Endodermal cell (in vitro differentiated cells): ENCODE results near the gene ZNF584. TPM values are rescaled to one million over a fixed set of nuclear protein-coding genes. Genes with fewer than 3 reads are reported as not detected.

Experiments used
- DNase-seq: peaks from one replicate; pipeline ENCODE4 v3.0.0-alpha.2; 2017
- H3K27ac ChIP-seq: 2 replicates; pipeline ENCODE4 v1.5.1; 2013; ENCODE audit warnings: mild to moderate bottlenecking, low read depth, low read length, moderate library complexity
- H3K27me3 ChIP-seq: 2 replicates; pipeline ENCODE4 v1.6.1; 2013; ENCODE audit warnings: mild to moderate bottlenecking, low read length, moderate library complexity; ENCODE audit not compliant: insufficient read depth, control insufficient read depth, poor library complexity, severe bottlenecking
- H3K36me3 ChIP-seq: 2 replicates; pipeline ENCODE4 v1.7.0; 2013; ENCODE audit warnings: mild to moderate bottlenecking, low read length, moderate library complexity; ENCODE audit not compliant: control insufficient read depth, insufficient read depth
- H3K4me1 ChIP-seq: one replicate; pipeline ENCODE4 v1.7.0; 2013; ENCODE audit warnings: low read length; ENCODE audit not compliant: control insufficient read depth, insufficient read depth
- H3K4me3 ChIP-seq: 2 replicates; pipeline ENCODE4 v1.5.1; 2013; ENCODE audit warnings: mild to moderate bottlenecking, low read length, moderate library complexity
- H3K9ac ChIP-seq: 2 replicates; pipeline ENCODE4 v1.6.1; 2013; ENCODE audit warnings: mild to moderate bottlenecking, low read length, moderate library complexity; ENCODE audit not compliant: poor library complexity, severe bottlenecking; ENCODE audit errors: extremely low read depth
- H3K9me3 ChIP-seq: 2 replicates; pipeline ENCODE4 v1.6.1; 2013; ENCODE audit warnings: mild to moderate bottlenecking, low read length, moderate library complexity; ENCODE audit not compliant: control insufficient read depth
- H3K27ac Mint-ChIP-seq: 2 replicates; pipeline ENCODE4 v1.8.0; 2020; ENCODE audit warnings: mixed read lengths
- H3K27me3 Mint-ChIP-seq: 2 replicates; pipeline ENCODE4 v1.8.0; 2021; ENCODE audit warnings: mild to moderate bottlenecking, mixed read lengths; ENCODE audit not compliant: insufficient read depth
- H3K36me3 Mint-ChIP-seq: 2 replicates; pipeline ENCODE4 v1.8.0; 2020; ENCODE audit warnings: low read depth, mixed read lengths
- H3K4me1 Mint-ChIP-seq: 2 replicates; pipeline ENCODE4 v1.8.0; 2020; ENCODE audit warnings: mixed read lengths
- H3K4me3 Mint-ChIP-seq: 2 replicates; pipeline ENCODE4 v1.8.0; 2020; ENCODE audit warnings: mild to moderate bottlenecking, moderate library complexity, mixed read lengths
- H3K9me3 Mint-ChIP-seq: 2 replicates; pipeline ENCODE4 v1.8.0; 2020; ENCODE audit warnings: mild to moderate bottlenecking, mixed read lengths
- WGBS, 2 experiments: methylation state at CpG; one replicate each; pipeline versions ENCODE4 v1.1.5 to v1.1.7; 2013; ENCODE audit warnings: missing lambda C conversion rate in 2 of 2, mixed read lengths in 1 of 2; ENCODE audit not compliant: insufficient coverage in 1 of 2, insufficient read length in 1 of 2; 5-methylcytosine and 5-hydroxymethylcytosine counted together
- total RNA-seq, 2 donors: library from RNA; stranded (reverse); fragmentation: NEBNext Ultra II Directional in 1 of 2; extraction: Animal tissue kit (Norgen Biotek cat#: 25700) in 1 of 2; gene quantifications; 2 replicates in 1 of 2; 3 replicates in 1 of 2; pipeline ENCODE4 v1.2.1, GENCODE V29; 2021
- TF ChIP-seq, protein P1 (sequence below): fragments of 200-600 bp; sonication (generic); conservative IDR thresholded peaks from 2 replicates; pipeline ENCODE4 v1.5.0; 2021; ENCODE audit warnings: antibody characterized with exemption, mild to moderate bottlenecking

The ZNF584 gene
- total RNA-seq, 2 donors from 2014 or later: 10.3 to 14.8 TPM

DNA sequence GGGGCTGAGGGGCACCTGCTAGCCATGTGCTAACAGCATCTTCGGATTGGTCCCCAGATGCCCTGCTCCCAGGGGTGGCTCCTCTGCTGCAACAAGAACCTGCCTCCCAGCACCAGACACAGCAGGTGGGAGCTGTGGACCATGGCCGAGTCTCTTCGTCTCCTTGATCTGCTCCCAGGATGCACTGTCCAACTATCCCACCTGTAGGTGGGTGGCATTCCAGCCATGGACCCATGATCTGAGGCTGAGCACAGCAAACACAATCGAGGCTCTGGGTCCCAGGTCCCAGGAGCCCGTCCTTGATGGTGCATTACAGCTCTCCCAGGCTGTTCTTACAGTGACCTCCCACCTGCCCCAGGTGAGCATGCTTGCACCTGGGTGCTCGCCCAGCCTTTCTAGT is 29.2 kb upstream of the ZNF584 start:
- WGBS, 2 experiments: 89 to 92% methylated on average over 4 to 6 of the region's 6 CpGs
- Histone ChIP-seq H3K27ac (no peak overlapping the region), H3K9ac (no peak overlapping the region), H3K9me3 (no peaks in the 10 kb centered on the region), H3K36me3 (no peaks in the 10 kb centered on the region), H3K4me3 (peak overlapping the region; percentile 93), H3K4me1 (no peaks in the 10 kb centered on the region), H3K27me3 (no peaks in the 10 kb centered on the region)
- peaks cover 9% of the 10 kb centered on the region for H3K4me1 Mint-ChIP-seq
- no peak overlapping the region for H3K27ac Mint-ChIP-seq
- TF ChIP-seq, protein P1, sequence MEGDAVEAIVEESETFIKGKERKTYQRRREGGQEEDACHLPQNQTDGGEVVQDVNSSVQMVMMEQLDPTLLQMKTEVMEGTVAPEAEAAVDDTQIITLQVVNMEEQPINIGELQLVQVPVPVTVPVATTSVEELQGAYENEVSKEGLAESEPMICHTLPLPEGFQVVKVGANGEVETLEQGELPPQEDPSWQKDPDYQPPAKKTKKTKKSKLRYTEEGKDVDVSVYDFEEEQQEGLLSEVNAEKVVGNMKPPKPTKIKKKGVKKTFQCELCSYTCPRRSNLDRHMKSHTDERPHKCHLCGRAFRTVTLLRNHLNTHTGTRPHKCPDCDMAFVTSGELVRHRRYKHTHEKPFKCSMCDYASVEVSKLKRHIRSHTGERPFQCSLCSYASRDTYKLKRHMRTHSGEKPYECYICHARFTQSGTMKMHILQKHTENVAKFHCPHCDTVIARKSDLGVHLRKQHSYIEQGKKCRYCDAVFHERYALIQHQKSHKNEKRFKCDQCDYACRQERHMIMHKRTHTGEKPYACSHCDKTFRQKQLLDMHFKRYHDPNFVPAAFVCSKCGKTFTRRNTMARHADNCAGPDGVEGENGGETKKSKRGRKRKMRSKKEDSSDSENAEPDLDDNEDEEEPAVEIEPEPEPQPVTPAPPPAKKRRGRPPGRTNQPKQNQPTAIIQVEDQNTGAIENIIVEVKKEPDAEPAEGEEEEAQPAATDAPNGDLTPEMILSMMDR: no peak
- H3K4me3 Mint-ChIP-seq: peak overlapping the region; percentile 67
- H3K9me3 Mint-ChIP-seq: no peaks in the 10 kb centered on the region
- no peaks in the 10 kb centered on the region for H3K27me3 Mint-ChIP-seq
- no peaks in the 10 kb centered on the region for H3K36me3 Mint-ChIP-seq
- DNase-seq: no peak

DNA sequence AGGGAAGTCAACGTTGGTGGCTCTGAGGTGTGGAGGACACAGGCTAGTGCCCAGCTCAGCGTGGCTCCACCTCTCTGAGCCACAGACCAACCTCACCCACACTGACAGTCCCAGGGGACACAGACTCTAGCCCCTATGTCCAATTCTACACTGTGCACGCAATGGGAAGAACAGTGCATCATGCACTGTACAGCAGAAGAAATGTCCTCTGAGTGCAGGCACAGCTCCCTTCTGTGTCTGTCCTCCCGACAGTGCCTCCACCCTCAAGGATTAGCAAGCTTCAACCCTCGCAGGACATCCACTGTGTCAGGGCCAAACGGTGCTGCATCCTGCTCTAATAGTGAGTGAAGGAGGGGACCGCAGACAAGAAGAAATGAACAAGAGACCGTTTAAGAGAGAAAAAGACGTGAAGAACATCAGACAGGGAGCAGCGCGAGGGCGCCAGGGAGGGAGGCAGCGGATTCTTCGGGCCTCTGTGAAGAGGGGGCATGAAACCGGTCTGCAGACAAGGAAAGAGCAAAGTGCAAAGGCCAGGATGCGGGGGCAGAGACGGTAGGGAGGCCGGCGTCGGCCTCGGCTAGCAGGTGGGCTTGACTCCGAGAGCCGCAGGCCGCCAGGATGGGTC is 28.3 kb upstream of the ZNF584 start:
- no peaks in the 10 kb centered on the region for H3K4me1 ChIP-seq
- Mint-ChIP-seq H3K27me3 (no peaks in the 10 kb centered on the region), H3K36me3 (no peaks in the 10 kb centered on the region), H3K4me1 (peaks cover 9% of the 10 kb centered on the region), H3K4me3 (peak overlapping the region; percentile 67), H3K9me3 (no peaks in the 10 kb centered on the region), H3K27ac (peak overlapping the region; percentile 64)
- WGBS, 2 experiments: 12 to 14% methylated on average over 23 to 24 of the region's 24 CpGs
- peak overlapping the region; percentile 93 for H3K4me3 ChIP-seq
- TF ChIP-seq, protein P1: no peak
- DNase-seq: no peak
- H3K9ac ChIP-seq: peak overlapping the region; percentile 52
- H3K27me3 ChIP-seq: no peaks in the 10 kb centered on the region
- H3K27ac ChIP-seq: no peak overlapping the region
- no peaks in the 10 kb centered on the region for H3K9me3 ChIP-seq
- no peaks in the 10 kb centered on the region for H3K36me3 ChIP-seq

DNA sequence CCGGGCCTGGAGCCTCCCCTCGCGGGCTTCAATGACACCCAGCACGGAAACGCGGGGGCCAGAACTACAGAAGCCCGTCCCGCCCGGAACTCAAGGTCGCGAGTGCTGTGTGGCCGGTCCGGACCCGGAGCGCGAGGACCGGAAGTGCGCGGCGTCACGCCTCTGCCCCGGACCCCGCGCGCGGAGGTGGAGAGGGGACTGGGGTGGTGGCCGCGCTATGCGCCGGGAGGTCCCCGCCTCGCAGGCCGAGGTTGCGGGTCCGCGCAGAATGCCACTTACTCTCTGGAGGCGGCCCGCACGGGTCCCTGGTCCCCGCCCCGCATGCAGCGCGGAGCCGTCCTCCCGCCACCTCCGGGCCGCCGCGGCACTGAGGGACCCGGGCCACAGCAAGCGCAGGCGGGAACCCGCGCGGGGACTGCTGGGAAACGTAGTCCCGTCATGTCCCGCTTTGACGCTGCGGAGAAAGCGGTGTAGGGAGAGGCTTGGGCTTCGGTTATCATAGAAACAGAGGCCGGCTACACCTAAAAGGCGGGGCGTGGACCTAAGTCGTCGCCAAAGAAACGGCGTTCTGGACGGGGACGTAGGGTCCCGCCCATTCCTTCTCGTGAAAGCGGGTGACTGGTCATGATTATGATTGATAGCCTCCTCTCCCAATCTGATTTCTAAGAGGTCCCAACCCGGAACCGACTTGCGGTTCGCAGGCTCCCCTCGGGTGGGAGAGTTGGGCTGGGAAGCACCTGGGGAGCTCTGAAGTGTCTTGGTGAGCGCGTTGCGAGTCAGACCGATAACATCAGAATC is 27.6 kb upstream of the ZNF584 start, which contains the start of gene ZNF837:
TSS of gene ZNF837 (minus strand) at position 369 of the 798 bp plus-strand sequence. CDS start 11,698 bp downstream, outside the sequence.
- TF ChIP-seq, protein P1: peak; percentile 9
- H3K4me1 ChIP-seq: peaks cover 5% of the 10 kb centered on the region
- WGBS, 2 experiments: 0 to 1% methylated on average over 44 to 83 of the region's 83 CpGs
- Mint-ChIP-seq H3K36me3 (no peaks in the 10 kb centered on the region), H3K27ac (peak within 1 kb of the TSS; percentile 94), H3K4me1 (peaks cover 13% of the 10 kb centered on the region), H3K27me3 (no peaks in the 10 kb centered on the region), H3K4me3 (peak within 1 kb of the TSS; percentile 67), H3K9me3 (no peaks in the 10 kb centered on the region)
- peak within 1 kb of the TSS; percentile 93 for H3K4me3 ChIP-seq
- H3K36me3 ChIP-seq: no peaks in the 10 kb centered on the region
- H3K9me3 ChIP-seq: no peaks in the 10 kb centered on the region
- peak within 1 kb of the TSS; percentile 46 for H3K27ac ChIP-seq
- H3K9ac ChIP-seq: peak within 1 kb of the TSS; percentile 82
- DNase-seq: peak; percentile 99
- no peaks in the 10 kb centered on the region for H3K27me3 ChIP-seq
